GM18858 (cell line): ENCODE measurements around the gene COL26A1.

Experiments used
- ATAC-seq: cut with Tn5 transposase; IDR thresholded peaks from one replicate; pipeline ENCODE4 v1.9.1; 2021; ENCODE audit not compliant: unreplicated experiment

COL26A1 gene

GRCh38 chr7:101531726-101532357, 169.2 kb downstream of the COL26A1 start:
- no peak for ATAC-seq

GRCh38 chr7:101532400-101533102, 169.9 kb downstream of the COL26A1 start:
- ATAC-seq, result no peak

GRCh38 chr7:101533103-101533465, 170.4 kb downstream of the COL26A1 start:
- no peak for ATAC-seq

GRCh38 chr7:101534015-101534803, 171.5 kb downstream of the COL26A1 start:
- no peak for ATAC-seq

GRCh38 chr7:101534873-101535272, 172.2 kb downstream of the COL26A1 start:
- ATAC-seq, result no peak

- no peak for ATAC-seq
Observed at GRCh38 chr7:101535351-101535751, 172.7 kb downstream of the COL26A1 start.

GRCh38 chr7:101536232-101536631, 173.6 kb downstream of the COL26A1 start:
- no peak for ATAC-seq

GRCh38 chr7:101536668-101537067, 174.0 kb downstream of the COL26A1 start:
- ATAC-seq, result no peak

- no peak for ATAC-seq
Observed at GRCh38 chr7:101537205-101537604, 174.5 kb downstream of the COL26A1 start.

GRCh38 chr7:101537935-101538595, 175.4 kb downstream of the COL26A1 start:
- ATAC-seq, result no peak

- ATAC-seq, result no peak
Observed at GRCh38 chr7:101538596-101539459, 176.2 kb downstream of the COL26A1 start.

GRCh38 chr7:101539784-101540183, 177.1 kb downstream of the COL26A1 start:
- no peak for ATAC-seq

GRCh38 chr7:101542527-101543241, 180.0 kb downstream of the COL26A1 start:
- no peak for ATAC-seq

GRCh38 chr7:101543242-101543766, 180.6 kb downstream of the COL26A1 start:
- ATAC-seq, result no peak

- no peak for ATAC-seq
Observed at GRCh38 chr7:101543846-101544245, 181.2 kb downstream of the COL26A1 start.

GRCh38 chr7:101545441-101546190, 182.9 kb downstream of the COL26A1 start:
- ATAC-seq, result no peak

GRCh38 chr7:101546308-101546936, 183.7 kb downstream of the COL26A1 start:
- no peak for ATAC-seq
